Memory B cell (primary cell): ENCODE data around the gene RPL15.
A peak's percentile ranks its signal among the peaks of the same experiment; 100 is the strongest.

Experiments used
- ATAC-seq: fragments of 150-1000 bp; cut with Tn5 transposase; 2 replicates; pipeline ENCODE4 v1.10.0; 2021; ENCODE audit warnings: low read depth, mild to moderate bottlenecking, moderate library complexity
- DNase-seq, 2 donors: peaks; one replicate each; pipeline ENCODE4 v3.0.0; 2022; ENCODE audit warnings: low spot score in 2 of 2
- H3K27ac Mint-ChIP-seq: one replicate; pipeline ENCODE4 v1.8.0; 2022; ENCODE audit warnings: mild to moderate bottlenecking, moderate library complexity, mixed read lengths
- H3K27me3 Mint-ChIP-seq: one replicate; pipeline ENCODE4 v1.8.0; 2022; ENCODE audit warnings: mixed read lengths
- H3K36me3 Mint-ChIP-seq: one replicate; pipeline ENCODE4 v1.8.0; 2022; ENCODE audit warnings: mild to moderate bottlenecking, mixed read lengths
- H3K4me1 Mint-ChIP-seq: one replicate; pipeline ENCODE4 v1.8.0; 2022; ENCODE audit warnings: mixed read lengths
- H3K4me3 Mint-ChIP-seq: one replicate; pipeline ENCODE4 v1.8.0; 2022; ENCODE audit warnings: mild to moderate bottlenecking, moderate library complexity, mixed read lengths
- H3K9me3 Mint-ChIP-seq: one replicate; pipeline ENCODE4 v1.8.0; 2022; ENCODE audit warnings: mixed read lengths

The RPL15 gene

GRCh38 chr3:23926736-23927135 is 9.8 kb downstream of the RPL15 start:
- Mint-ChIP-seq H3K4me3 (no peak overlapping the region), H3K36me3 (peaks cover 2% of the 10 kb centered on the region), H3K27me3 (no peaks in the 10 kb centered on the region), H3K4me1 (peaks cover 5% of the 10 kb centered on the region), H3K9me3 (no peaks in the 10 kb centered on the region), H3K27ac (no peak overlapping the region)
- DNase-seq (no peak), ATAC-seq (no peak)

- no peaks in the 10 kb centered on the region for H3K9me3 Mint-ChIP-seq
- H3K27ac Mint-ChIP-seq: no peak overlapping the region
- no peaks in the 10 kb centered on the region for H3K27me3 Mint-ChIP-seq
Observed at GRCh38 chr3:23928524-23928923, 11.6 kb downstream of the RPL15 start.

GRCh38 chr3:23931597-23931996 is 14.7 kb downstream of the RPL15 start:
- no peak overlapping the region for H3K4me3 Mint-ChIP-seq
- peaks cover 2% of the 10 kb centered on the region for H3K4me1 Mint-ChIP-seq
- no peaks in the 10 kb centered on the region for H3K9me3 Mint-ChIP-seq
- ATAC-seq: no peak
- H3K27me3 Mint-ChIP-seq: no peaks in the 10 kb centered on the region
- DNase-seq: no peak
- no peak overlapping the region for H3K27ac Mint-ChIP-seq
- H3K36me3 Mint-ChIP-seq: no peaks in the 10 kb centered on the region

More at GRCh38 chr3:23928524-23928923, 11.6 kb downstream of the RPL15 start:
- ATAC-seq: no peak
- Mint-ChIP-seq H3K4me1 (peaks cover 5% of the 10 kb centered on the region), H3K4me3 (no peak overlapping the region), H3K36me3 (peaks cover 2% of the 10 kb centered on the region)
- no peak for DNase-seq

- H3K36me3 Mint-ChIP-seq: no peaks in the 10 kb centered on the region
- peaks cover 2% of the 10 kb centered on the region for H3K4me1 Mint-ChIP-seq
- H3K27me3 Mint-ChIP-seq: no peaks in the 10 kb centered on the region
- ATAC-seq (no peak), DNase-seq (no peak)
- no peak overlapping the region for H3K27ac Mint-ChIP-seq
- no peak overlapping the region for H3K4me3 Mint-ChIP-seq
- H3K9me3 Mint-ChIP-seq: no peaks in the 10 kb centered on the region
Observed at GRCh38 chr3:23932571-23932970, 15.6 kb downstream of the RPL15 start.

GRCh38 chr3:23934253-23934652 is 17.3 kb downstream of the RPL15 start:
- H3K4me1 Mint-ChIP-seq: no peaks in the 10 kb centered on the region
- DNase-seq (no peak), ATAC-seq (no peak)
- H3K27me3 Mint-ChIP-seq: no peaks in the 10 kb centered on the region
- H3K36me3 Mint-ChIP-seq: no peaks in the 10 kb centered on the region
- H3K9me3 Mint-ChIP-seq: no peaks in the 10 kb centered on the region
- no peak overlapping the region for H3K27ac Mint-ChIP-seq
- no peak overlapping the region for H3K4me3 Mint-ChIP-seq

GRCh38 chr3:23937296-23937695 is 20.4 kb downstream of the RPL15 start:
- no peak for ATAC-seq
- Mint-ChIP-seq H3K27ac (no peak overlapping the region), H3K36me3 (no peaks in the 10 kb centered on the region), H3K27me3 (no peaks in the 10 kb centered on the region), H3K9me3 (no peaks in the 10 kb centered on the region), H3K4me1 (no peaks in the 10 kb centered on the region), H3K4me3 (no peak overlapping the region)
- no peak for DNase-seq

- Mint-ChIP-seq H3K27ac (no peak overlapping the region), H3K4me1 (no peaks in the 10 kb centered on the region), H3K4me3 (no peak overlapping the region), H3K36me3 (no peaks in the 10 kb centered on the region), H3K27me3 (no peaks in the 10 kb centered on the region), H3K9me3 (no peaks in the 10 kb centered on the region)
- DNase-seq (no peak), ATAC-seq (no peak)
Observed at GRCh38 chr3:23938688-23939087, 21.8 kb downstream of the RPL15 start.

- no peak overlapping the region for H3K4me3 Mint-ChIP-seq
- peaks cover 9% of the 10 kb centered on the region for H3K4me1 Mint-ChIP-seq
- H3K9me3 Mint-ChIP-seq: no peaks in the 10 kb centered on the region
- no peaks in the 10 kb centered on the region for H3K27me3 Mint-ChIP-seq
- DNase-seq (no peak), ATAC-seq (no peak)
- no peak overlapping the region for H3K27ac Mint-ChIP-seq
- H3K36me3 Mint-ChIP-seq: no peaks in the 10 kb centered on the region
Observed at GRCh38 chr3:23940775-23941174, 23.8 kb downstream of the RPL15 start.

GRCh38 chr3:23941440-23941839 is 24.5 kb downstream of the RPL15 start:
- no peaks in the 10 kb centered on the region for H3K36me3 Mint-ChIP-seq
- no peaks in the 10 kb centered on the region for H3K9me3 Mint-ChIP-seq
- peaks cover 9% of the 10 kb centered on the region for H3K4me1 Mint-ChIP-seq
- H3K4me3 Mint-ChIP-seq: no peak overlapping the region
- ATAC-seq (no peak), DNase-seq (no peak)
- H3K27ac Mint-ChIP-seq: no peak overlapping the region
- no peaks in the 10 kb centered on the region for H3K27me3 Mint-ChIP-seq

GRCh38 chr3:23942546-23942945 is 25.6 kb downstream of the RPL15 start:
- Mint-ChIP-seq H3K27ac (no peak overlapping the region), H3K36me3 (no peaks in the 10 kb centered on the region), H3K4me1 (peaks cover 13% of the 10 kb centered on the region), H3K27me3 (no peaks in the 10 kb centered on the region), H3K4me3 (no peak overlapping the region), H3K9me3 (no peaks in the 10 kb centered on the region)
- no peak for DNase-seq
- ATAC-seq: no peak

GRCh38 chr3:23944007-23944783 is 27.3 kb downstream of the RPL15 start:
- Mint-ChIP-seq H3K9me3 (no peaks in the 10 kb centered on the region), H3K27ac (peak overlapping the region; percentile 99), H3K27me3 (no peaks in the 10 kb centered on the region), H3K4me3 (peak overlapping the region; percentile 95), H3K4me1 (peaks cover 17% of the 10 kb centered on the region), H3K36me3 (peaks cover 3% of the 10 kb centered on the region)
- ATAC-seq (no peak), DNase-seq (no peak)

- peaks cover 25% of the 10 kb centered on the region for H3K4me1 Mint-ChIP-seq
- peak within 1 kb of the TSS; percentile 95 for H3K4me3 Mint-ChIP-seq
- ATAC-seq (peak; percentile 48), DNase-seq (peak; percentile 75 to 78)
- peaks cover 3% of the 10 kb centered on the region for H3K36me3 Mint-ChIP-seq
- no peaks in the 10 kb centered on the region for H3K9me3 Mint-ChIP-seq
- peak within 1 kb of the TSS; percentile 99 for H3K27ac Mint-ChIP-seq
- H3K27me3 Mint-ChIP-seq: no peaks in the 10 kb centered on the region
Observed at GRCh38 chr3:23944861-23945662, 28.1 kb downstream of the RPL15 start, which contains the start of gene NR1D2. TSS of gene NR1D2 (plus strand) at chr3:23945286. CDS start at chr3:23945579, 293 bp downstream.

- peak overlapping the region; percentile 84 for H3K4me3 Mint-ChIP-seq
- H3K36me3 Mint-ChIP-seq: peaks cover 3% of the 10 kb centered on the region
- H3K27me3 Mint-ChIP-seq: no peaks in the 10 kb centered on the region
- no peaks in the 10 kb centered on the region for H3K9me3 Mint-ChIP-seq
- no peak for ATAC-seq
- H3K27ac Mint-ChIP-seq: peak overlapping the region; percentile 92
- H3K4me1 Mint-ChIP-seq: peaks cover 30% of the 10 kb centered on the region
- no peak for DNase-seq
Observed at GRCh38 chr3:23945663-23945912, 28.7 kb downstream of the RPL15 start.

GRCh38 chr3:23945913-23946687 is 29.2 kb downstream of the RPL15 start:
- Mint-ChIP-seq H3K36me3 (peaks cover 3% of the 10 kb centered on the region), H3K9me3 (no peaks in the 10 kb centered on the region), H3K4me3 (peak overlapping the region; percentile 84), H3K27ac (peak overlapping the region; percentile 92), H3K27me3 (no peaks in the 10 kb centered on the region), H3K4me1 (peaks cover 30% of the 10 kb centered on the region)
- peak; percentile 96 to 97 for DNase-seq
- peak; percentile 75 for ATAC-seq
